HUDEP-2 (cell line): Measurements from ENCODE around the gene TMEM258.

Experiments
- DNase-seq, 76 experiments: peaks; one replicate each; lab custom pipeline; 2025; ENCODE audit not compliant: unreplicated experiment in 76 of 76; lab: John Stamatoyannopoulos, UW

TMEM258 gene

DNA sequence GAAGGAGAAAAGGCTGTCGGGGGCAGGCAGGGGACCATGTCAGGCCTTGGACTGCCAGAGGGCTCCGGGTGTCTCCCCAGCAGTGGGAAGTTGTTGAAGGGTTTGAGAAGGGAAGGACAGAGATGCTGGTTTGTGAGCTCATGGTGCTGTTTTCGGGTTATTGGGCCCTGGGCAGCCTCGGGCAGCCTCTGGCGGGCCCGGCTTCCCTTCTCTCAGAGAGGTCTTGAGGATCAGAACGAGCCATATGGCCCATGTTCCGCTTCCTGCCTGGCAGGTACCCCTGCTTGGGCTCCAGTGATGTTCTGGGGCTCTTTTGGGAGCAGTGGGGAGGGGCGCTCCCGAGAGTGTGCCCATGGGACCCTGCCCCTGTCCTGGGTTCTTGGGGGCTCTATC, 30.2 kb downstream of the TMEM258 start:
- DNase-seq: no peak

DNA sequence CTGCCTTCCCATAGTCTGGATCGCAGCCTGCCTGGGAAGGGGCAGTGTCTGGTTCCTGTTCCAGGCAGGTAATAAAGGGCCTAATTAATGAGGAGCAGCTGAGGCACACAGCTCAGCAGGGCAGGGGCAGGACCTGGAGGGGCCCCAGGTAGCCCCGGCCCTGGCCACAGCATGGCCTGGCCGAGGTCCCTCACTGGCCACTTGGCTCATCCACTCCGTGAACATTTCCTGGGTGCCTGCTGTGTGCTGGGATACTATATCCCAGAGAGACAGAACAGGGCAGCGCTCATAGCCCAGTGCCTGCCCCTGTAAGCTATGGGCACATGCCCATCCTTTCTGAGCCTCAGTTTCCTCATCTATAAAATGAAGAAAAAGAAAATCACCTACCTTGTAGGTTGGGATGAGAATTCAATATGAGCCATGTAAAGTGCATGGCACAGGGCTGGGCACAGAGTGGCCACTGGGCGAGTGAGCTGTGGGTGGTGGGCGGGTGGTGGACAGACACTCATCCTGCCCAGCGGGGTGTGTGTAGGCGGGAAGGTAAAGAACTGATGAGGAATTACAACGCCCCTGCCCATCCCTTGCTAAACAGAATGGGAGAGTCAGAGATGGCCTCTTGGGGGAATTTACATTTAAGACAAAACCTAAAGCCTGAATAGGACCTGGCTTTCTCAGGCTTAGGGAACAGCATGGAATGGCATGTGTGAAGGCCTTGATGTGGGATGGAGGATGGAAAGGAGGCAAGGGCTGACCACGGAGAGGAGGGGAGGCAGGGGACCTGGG, 30.8 kb downstream of the TMEM258 start:
- DNase-seq: no peak

DNA sequence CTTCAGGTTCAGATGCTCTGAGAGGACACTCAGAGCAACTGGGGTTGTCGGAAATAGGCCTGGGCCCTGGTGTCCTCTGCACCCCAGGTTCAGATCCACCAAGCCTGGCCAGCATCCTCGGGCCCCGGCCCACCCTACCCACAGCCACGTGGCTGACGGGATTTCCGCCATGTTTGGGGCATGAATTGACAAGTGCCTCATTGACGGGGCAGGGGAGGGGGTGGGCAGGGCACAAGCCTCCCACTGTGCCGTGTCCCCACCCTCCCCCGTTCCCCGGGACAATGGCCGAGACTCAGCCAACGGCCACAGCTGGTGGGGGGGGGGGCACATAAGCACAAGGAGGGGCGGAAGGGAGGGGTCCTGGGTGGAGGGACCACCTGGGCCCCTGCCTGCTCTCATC, 31.5 kb downstream of the TMEM258 start:
- no peak for DNase-seq

DNA sequence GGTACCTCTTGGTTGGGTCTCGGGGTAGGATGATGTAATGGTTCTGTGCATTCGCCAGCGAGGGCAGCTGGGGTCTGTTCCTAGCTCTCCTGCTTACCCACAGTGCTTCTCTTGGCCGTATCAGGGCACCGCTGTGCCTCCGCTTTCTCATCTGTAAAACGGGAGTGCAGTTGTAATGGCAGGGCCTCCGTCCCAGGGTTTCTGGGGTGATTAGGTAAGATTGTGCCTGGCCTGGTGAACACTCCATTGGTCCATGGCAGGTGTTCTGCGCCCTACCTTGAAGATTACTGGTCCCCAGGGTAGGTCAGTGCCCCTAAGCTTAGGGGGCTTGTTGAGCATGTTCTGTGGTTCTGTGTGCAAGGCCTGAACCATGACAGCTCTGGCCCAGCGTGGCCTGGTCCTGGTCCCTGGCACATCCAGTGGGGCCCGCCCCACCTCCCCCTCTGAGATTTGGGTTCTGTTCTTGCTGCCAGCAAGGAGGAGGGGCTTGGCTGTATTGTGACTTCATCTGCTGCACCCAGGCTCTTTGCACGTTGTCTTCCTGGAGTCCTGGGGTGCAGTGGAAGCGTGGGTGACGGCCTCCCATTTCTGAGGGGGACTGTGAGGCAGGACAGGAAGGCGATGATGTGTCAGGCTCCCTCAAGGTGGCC, 35.1 kb downstream of the TMEM258 start:
- no peak for DNase-seq

DNA sequence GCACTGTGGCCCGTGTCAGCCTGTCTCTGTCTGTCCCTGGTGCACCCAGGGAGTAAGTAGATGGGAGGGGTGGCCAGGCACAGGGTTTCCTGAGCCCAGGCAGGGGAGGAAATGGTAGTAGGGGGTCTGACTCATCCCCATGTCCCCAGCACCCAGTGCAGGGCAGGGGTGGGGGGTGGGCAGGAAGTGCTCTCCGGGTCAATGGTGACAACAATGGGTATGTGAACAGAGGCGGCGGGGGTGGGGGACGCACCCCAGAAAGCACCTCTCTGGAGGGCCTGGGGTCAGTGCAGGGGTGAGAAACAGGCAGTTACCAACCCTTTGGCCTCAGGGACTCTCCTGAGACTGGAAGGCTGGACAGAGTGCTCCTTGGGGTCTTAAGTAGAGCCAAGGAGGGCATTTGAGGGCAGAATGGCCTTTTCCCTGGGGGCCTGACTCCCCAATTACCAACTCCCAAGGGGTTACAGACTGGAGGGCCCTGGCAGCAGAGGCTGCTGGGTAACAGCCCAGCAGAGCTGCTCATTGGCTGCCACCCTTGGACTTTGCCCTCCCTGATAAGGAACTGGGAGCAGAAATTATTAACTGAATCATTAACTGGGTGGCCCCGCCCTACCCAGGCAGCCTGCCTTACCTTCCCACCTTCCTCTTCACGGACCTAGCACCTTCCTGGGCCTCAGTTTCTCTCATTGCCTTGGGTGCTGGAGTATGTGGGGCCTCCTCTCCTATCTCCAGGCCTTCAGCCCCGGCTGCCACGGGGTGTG, 35.8 kb downstream of the TMEM258 start:
- no peak for DNase-seq

DNA sequence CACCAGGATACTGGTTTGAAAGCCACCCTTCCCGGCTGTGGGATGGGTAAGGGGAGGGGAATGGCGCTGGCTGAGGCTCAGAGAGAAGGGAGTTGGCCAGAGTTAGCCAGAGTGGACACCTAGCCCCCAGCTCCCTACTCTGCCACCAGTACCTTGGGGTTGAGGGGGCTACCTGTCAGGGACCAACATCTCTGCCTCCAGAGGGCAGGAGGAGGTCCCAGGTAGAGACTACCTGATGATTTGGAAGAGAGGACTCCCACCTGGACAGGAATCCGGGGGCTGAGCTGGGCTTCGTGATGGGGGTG, 36.3 kb downstream of the TMEM258 start:
- no peak for DNase-seq

DNA sequence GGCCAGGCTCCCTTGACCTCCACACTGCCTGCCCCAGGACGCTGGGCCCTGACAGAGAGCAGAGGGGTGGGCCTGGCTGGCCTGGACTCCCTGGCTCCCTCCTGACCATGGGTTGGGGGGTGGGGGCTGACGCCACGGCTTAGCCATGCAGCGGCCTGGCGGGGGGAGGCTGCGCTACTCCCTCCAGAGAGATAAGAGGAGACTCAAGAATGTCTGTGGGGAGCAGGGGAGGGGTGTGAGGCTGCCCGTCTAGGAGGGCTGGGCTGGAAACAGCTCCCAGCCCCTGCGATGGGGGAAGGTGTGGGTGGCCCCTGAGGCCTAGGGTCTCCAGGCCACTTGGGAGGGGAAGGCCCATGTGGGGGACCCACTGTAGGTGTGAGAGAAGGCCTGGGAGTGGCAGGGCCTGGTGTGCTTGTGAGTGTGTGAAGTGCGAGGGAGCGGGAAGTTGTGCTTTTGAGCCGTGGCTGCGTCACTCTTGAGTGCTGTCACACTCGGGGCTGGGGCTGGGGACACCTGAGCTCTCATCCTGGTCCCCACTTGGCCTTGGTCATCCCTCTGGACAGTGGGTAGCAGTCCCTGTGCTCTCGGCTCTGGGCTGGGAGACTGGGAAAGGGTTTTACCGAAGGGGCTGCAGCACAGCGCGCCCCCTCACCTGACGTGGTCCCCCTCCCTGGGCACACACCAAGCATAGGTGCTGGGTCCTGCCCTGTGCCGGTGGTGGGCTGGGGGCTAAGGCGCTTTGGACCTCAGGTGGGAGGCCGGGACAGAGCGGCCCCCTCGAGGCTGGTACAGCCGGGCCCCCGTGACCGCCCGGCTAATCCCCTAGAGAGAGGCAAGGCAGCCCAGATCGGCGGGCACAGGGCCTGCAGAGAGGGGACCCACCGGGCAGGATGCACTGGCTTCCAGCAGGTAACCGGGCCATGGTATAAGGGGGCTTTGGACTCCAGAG, 37.6 kb downstream of the TMEM258 start:
- DNase-seq: no peak

DNA sequence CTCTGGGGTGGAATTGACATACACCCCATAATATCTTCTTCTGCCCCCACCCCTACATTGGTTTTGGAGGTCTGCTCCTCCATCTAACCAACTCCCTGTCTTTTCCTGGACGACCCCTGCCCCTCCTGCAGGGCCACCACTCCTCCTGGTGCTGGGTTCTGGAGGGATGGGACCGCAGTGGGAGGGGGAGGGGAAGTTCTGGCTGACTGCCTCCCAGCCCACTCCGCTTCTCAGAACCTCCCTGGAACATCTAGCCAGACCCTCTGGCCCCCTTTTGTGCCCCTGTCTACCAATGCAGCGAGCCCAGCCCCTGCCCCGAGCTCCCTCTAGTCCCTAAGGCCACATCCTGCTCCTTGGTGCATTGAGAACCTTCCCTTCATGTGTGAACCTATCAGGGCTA, 38.7 kb downstream of the TMEM258 start:
- no peak for DNase-seq

DNA sequence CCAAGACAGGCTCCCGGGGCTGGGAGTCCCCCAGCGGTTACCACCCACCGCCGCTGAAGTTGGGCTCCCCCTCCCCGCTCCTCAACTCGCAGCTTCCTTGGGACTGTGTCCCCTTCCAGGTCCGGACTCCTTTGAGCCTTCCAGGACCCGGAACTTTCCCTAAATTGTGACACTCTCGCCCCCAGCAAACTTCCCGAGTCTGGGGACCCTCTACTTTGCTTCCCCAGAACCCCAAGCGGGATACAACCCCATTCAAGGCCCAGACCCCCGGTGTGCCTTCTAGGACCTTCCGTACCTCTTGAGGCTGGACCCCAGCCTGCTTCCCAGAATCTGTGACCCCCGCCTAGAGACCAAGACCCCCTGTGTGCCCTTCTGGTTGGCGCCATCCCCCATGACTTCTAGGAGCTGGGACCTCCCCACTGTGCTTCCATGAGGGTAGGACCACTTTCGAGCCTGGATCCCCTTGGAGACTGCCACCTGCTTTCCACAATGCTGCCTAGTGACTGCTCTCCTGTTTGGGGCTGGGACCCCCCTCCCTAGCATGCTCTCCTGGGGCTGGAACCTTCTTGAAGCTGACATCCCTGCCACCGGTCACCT, 39.4 kb downstream of the TMEM258 start:
- no peak for DNase-seq

DNA sequence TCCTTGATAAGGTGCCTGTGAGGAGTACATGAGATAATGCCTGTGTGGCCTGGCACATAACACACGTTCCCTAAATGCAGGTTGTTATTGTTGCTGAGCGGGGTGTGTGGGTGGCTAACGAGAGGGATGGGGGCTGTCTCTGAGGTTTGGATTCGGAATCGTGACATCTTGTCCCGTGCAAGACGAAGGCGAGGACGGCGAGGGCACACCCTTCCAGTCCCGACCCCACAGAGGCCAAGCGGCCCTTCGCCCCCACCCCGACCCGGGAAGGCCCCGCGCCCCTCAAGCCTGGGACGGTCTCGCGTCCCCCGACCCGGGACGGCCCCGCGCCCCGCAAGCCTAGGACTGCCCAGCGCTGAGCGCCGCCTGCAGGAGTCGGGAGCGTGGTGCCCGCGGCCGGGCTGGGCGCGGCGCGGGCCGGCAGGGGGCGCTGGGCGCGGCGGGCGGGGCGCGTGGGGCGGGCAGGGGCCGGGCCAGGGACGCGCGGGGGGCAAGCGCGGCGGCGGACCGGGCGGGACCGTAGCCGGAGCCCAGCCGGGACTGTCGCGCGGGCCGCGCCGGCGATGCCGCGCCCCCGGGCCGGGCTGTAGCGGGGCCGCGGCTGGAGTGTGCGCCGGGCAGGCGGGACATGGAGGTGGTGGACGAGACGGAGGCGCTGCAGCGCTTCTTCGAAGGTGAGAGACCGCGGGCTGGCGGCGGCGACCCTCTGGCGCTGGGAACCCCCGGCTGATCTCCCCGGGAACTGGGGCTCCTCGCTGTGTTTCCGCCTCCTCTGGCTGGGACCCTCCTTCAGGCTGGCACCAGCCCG, 40.1 kb downstream of the TMEM258 start, which contains the start of gene MYRF:
Gene MYRF (plus strand): TSS at position 520 of the 808 bp plus-strand sequence. CDS start 109 bp downstream, at position 629.
- DNase-seq: peak in 29 of 76 experiments; percentile 2 to 51 (median 30)

DNA sequence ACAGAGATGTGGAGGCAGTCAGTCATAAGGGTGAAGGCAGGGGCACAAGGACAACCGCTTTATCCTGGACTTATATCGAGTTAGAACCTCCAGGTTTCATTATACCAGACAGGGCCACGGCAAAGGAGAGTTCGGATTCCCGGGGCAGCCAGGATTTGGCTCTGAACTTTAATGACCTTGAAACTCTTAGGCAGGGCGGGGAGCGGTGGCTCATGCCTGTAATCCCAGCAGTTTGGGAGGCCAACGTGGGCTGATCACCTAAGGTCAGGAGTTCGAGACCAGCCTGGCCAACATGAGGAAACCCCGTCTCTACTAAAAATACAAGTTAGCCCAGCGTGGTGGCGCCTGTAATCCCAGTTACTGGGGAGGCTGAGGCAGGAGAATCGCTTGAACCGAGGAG, 41.0 kb downstream of the TMEM258 start:
- DNase-seq: no peak

DNA sequence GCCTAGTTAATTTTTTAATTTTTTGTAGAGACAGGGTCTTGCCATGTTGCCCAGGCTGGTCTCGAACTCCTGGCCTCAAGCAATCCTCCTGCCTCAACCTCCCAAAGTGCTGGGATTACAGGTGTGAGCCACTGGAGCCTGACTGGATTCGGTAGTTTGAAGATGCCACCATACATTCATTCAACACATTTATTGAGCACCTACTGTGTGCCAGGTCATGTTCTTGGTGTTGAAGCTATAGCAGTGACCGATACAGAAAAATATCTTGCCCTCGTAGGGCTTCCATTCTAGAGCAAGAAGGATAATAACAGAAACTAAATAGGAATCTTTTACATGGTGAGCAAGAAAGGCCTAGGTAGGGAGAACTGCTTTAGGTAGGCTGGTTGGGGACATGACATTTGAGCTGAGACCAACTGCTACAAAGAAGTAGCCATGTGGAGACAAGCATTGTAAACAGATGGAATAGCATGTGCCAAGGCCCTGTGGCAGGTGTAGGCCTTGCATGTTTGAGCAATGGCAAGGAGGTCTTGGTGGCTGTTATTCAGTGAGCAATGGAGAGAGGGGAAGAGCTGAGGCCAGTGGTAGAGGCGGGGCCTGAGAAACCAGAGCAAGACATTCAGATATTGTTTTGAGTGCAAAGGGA, 41.6 kb downstream of the TMEM258 start:
- DNase-seq: no peak

DNA sequence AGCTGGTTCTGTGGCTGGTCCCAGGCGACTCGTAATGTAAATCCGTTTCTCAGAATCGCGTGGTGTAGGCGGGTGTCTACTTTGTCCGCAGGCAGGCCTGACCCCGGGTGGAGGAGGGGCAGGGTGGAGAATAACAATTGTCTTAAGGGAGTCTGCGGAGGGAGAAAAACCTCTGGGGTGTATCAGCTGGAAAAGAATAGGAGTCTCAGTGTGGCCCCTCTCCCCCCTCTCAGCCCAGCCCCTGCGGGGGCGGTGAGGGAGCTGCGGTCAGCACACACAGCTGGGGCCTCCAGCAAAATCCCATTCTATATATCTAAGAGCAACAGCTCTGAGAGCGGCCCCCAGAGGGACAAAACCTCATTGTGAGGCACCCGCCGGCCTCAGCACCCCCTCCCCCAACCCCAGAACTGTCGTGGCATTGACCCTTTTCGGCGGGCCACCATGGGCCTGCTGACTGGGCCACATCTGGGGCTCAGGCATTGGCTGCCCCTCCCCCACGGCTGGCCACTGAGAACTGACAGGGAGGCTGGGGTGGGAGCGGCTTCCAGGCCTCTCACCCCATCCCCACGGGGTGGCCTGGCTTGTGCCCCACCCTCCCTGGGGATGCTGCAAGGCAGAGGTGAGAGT, 42.7 kb downstream of the TMEM258 start:
- DNase-seq: peak in 1 of 76 experiments; percentile 37

DNA sequence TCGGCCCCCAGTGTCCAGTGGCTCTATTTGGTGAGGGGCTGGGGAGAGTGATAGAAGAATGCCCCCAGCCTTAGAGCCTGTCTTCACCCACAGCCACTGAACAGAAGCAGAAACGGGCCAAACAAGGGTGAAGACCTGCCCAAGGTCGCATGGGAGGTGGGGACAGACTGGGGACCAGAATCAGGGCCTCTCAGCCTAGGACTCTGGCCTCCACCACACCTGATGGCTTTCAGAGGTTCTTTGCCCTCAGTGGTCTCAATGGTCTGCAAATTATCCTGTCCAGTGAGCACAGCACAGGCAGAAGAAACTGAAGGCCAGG, 44.5 kb downstream of the TMEM258 start:
- no peak for DNase-seq

DNA sequence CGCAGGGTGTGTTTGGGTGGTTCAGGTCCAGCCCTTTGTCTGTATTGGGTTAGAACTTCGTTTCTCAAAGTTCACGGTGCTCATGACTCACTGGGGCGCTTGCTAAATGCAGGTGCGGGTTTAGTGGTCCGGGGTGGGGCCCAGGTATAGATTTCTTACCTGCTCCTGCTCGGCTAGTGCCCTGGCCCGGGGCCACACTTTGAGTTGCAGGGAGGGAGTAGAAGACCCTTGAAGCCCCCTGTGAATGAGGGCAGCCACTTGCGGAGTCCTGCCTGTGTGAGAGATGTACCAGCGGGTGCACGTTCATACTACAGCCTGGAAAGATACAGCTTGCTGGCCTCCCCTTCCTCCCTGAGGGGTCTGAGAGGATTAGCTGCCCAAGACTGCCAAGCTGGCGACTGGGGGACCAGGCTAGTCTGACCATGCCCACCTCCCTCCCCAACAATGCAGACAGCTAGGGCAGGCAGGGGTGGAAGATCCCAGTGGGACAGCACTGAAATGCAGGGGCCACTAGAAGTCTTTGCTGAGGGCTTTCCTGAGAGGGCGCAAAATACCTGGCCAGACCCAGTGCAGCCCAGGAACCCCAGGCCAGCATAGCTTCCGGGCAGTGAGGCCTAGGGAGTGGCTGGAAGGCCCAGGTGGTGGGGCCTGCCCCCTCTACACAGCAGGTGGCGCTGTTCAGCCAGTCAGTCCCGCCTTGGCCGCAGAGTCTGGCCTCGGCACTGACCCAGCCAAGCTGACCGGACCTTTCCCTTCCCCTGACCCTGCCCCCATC, 45.0 kb downstream of the TMEM258 start:
- DNase-seq: peak in 49 of 76 experiments; percentile 7 to 63 (median 29)

DNA sequence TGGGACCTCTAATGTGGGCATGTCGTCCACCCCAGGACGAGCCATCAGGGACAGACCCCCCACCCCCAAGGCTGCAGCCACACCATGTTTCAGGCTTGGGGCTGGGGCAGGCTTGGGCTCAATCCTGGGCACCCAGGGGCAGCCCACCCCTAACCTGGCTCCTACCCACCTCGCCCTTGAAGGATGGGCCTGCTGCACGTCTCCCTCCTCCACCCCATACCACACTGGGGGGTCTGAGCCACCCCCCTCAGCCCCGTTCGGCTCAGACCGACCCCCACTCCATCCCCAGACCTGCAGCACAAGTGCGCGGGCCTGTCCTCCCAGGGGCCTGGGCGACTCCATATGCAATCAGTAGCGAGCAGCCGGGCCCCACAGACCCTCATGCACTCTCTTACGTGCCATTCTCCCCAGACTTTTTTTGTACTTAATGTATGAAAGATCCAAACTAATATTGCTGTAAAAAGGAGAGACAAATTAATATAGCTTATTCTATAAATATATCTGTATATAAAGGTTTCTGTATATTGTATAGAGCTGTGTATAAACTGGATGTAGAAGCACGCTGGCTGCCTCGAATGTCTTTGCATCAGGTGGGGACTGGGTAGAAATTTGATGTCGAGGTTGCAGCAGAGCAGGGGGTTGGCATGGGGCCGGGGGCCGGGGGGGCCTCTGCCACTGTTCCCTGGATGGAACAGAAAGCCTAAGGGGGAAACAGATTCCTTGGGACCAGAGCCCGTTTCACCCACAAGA, 45.8 kb downstream of the TMEM258 start:
- no peak for DNase-seq

DNA sequence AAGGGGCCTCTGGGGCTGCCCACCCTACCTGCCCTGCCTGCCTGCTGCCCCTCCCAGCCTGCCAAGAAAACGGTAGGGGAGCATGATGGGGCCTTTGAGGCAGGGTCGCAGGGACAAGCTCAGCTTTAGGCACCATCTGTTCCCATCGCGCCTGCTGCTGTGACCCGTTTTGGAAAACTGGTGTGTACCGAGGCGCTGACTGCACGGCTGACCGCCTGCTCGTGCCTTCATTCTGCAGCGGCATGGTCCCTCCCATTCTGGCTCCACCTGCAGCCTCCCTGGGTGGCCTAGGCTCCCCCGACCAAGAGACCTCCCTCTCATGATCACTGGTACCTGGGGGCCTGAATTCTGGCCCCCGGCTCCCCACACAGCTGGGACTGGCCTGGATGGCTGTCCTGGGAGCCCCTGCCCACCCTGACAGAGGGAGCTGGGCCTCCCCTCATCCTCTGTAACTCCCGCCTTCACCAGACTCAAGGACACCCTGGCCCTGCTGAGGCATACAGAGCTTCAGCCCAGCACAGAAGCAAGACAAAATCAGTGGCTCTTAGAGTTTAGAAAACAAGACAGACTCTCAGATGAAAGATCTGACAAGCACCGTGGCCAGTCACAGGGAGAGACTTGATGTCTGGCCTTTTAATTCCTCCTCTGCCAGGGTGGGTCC, 46.5 kb downstream of the TMEM258 start:
- DNase-seq: no peak
